Liver (tissue), 3 donors: ENCODE results near the gene OR2AT4.

Source experiments
- CTCF ChIP-seq: fragments of 150-350 bp; IDR thresholded peaks from 2 replicates; pipeline ENCODE4 v1.5.1; 2017; ENCODE audit warnings: improper control_type of control experiment, low read depth, low read length; ENCODE audit not compliant: missing input control
- REST ChIP-seq: IDR thresholded peaks from 2 replicates; pipeline ENCODE4 v1.6.1; 2016; ENCODE audit warnings: antibody characterized with exemption, mild to moderate bottlenecking
- SP1 ChIP-seq: IDR thresholded peaks from 2 replicates; pipeline ENCODE4 v1.6.1; 2018; ENCODE audit warnings: antibody characterized with exemption, mild to moderate bottlenecking
- TAF1 ChIP-seq: conservative IDR thresholded peaks from 2 replicates; pipeline ENCODE4 v1.6.1; 2016; ENCODE audit warnings: antibody characterized with exemption, mild to moderate bottlenecking
- donor health status: healthy.
- donor health status: healthy.

- TF ChIP-seq CTCF (no peak), REST (no peak), TAF1 (no peak), SP1 (no peak)
These were observed 27.2 kb downstream of the OR2AT4 start for GRCh38 chr11:75069473-75069872.
